Stimulated activated naive CD4-positive, alpha-beta T cell (primary cell): ENCODE results near the gene TRIAP1.

Experiments
- DNase-seq, 6 experiments: peaks; one replicate each; lab custom pipeline; 2025; lab: John Stamatoyannopoulos, UW

TRIAP1 gene

GRCh38 chr12:120429368-120429767 lies 16.8 kb downstream of the TRIAP1 start:
- DNase-seq, result no peak

- no peak for DNase-seq
These were observed 17.5 kb downstream of the TRIAP1 start for GRCh38 chr12:120428597-120429229.

DNA sequence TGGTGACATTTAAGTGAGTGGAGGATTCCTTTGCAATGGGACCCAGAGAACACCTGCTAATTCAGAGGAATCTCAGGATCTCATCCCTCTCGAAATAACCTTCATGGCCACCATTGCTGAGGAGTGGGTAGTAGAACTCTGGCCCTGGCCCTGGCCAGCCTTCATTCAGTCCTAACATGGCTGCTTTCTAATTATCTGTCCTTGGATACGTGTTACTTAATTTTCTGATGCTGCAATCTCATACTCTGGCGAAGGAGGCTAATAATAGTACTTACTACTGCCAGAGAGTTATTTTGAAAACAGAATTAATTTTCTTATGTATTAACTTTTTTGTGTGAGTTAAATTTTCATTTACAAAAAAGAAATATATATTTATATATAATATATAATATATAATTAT lies 20.4 kb downstream of the TRIAP1 start:
- no peak for DNase-seq

GRCh38 chr12:120422892-120423456 lies 23.2 kb downstream of the TRIAP1 start:
- no peak for DNase-seq

- DNase-seq, result no peak
These were observed 24.5 kb downstream of the TRIAP1 start for GRCh38 chr12:120421701-120422100.

DNA sequence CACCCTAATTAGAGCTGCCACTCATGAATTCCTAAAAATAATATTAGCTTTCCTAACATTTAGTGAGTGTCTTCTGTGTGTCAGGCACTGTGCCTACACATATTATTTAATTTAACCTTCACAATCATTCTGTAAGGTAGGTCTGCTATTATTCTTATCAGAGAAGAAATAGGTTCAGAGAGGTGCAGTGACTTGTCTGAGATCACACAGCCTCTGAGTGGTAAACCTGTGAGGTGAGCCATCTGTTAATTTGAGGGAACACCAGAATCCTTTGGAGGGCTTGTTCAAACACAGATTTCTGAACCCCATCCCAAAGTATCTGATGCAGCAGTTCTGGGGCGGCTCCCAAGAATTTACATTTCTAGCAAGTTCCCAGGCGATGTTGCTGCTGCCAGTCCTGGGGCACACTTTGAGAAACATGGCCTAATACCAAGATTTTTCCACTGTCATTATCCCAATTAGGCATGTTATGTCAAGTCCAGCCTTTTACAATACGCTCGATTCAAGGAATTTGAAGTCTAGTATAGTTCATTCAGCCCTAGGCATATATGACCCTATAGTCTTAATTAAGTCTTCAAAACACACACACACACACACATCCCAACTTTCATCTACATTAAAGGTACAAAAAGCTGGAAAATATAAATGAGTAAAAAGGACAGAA lies 28.1 kb downstream of the TRIAP1 start:
- DNase-seq, result no peak

DNA sequence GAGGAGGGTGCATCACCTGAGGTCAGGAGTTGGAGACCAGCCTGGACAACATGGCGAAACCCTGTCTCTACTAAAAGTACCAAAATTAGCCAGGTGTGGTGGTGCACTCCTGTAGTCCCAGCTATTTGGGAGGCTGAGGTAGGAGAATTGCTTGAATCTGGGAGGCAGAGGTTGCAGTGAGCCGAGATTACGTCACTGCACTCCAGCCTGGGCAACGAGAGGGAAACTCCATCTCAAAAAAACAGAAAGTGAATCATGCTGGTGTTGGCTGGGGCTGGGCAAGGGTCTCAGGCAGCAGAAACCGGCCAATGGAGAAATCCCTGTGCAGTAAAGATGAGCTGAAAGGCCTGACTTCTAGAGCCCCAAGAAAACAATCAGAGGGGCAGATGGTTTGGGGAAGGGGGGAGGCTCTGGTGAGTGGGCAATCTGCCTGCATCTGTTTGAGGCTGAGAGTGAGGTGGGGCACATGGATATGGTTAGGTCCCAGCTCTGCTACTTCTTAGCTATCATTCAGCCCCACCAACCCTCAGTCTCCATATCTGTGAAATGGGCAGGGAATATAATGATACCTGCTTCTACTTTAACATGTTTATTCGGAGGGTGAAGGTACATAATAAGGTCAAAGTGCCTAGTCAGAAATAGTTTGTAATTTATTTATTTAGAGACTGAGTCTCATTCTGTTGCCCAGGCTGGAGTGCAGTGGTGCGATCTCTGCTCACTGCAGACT lies 29.5 kb downstream of the TRIAP1 start:
- no peak for DNase-seq

- DNase-seq, result no peak
These were observed 32.1 kb downstream of the TRIAP1 start for GRCh38 chr12:120413901-120414695.

GRCh38 chr12:120412421-120412820 lies 33.8 kb downstream of the TRIAP1 start:
- DNase-seq, result no peak

DNA sequence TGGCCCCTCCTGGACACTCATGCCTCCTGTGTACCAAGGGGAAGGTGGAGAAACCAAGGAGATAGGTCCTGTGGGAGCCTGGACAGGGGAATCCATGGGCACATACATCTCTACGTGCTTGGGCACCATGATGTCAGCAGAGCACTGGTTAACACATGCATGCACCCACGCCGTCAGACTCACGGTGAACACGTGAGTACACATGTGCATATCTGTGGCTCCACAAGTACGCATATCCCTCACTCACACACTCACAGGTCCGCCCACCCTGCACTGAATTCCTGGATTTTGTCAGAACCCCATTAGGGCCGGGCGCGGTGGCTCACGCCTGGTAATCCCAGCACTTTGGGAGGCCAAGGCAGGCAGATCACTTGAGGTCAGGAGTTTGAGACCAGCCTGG lies 37.4 kb downstream of the TRIAP1 start:
- no peak for DNase-seq

- no peak for DNase-seq
These were observed 39.6 kb downstream of the TRIAP1 start for GRCh38 chr12:120406553-120406952.

DNA sequence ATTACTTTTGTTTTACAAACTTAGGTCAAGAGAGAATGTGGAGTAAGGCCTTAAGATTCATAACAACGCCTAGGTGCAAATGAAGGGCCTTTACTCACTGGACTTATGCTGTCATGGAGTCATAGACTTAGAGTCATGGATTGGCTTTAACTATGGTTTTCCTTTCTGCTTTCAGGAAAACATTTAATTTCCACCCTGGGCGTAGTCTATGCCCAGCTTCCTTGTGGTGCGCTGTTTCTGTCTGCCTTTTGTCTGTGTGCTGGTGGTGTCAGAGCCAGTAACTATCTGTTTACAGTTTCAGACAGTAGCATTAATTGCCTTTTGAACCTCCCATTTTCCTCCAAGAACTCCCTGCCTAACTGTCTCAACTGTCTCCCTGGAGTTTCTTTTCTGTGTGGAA lies 40.1 kb downstream of the TRIAP1 start:
- DNase-seq, result no peak

DNA sequence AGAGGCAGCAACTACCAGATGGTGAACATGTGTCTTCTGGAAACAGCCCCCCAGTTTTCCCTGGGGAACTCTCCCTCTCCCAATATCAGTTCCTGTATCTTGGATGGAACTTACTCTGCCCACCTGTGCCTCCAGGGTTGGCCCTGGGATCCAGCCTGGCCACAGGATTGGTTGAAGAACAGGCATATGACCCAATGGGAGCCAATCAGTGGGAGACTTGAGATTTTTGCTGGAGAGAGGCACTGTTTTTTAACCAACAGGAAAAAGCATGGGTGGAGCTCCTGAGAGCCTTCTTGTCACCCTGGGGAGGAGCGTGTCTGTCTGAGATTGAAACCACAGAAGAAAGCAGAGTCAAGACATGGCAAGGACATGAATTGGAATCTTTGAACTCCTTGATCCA lies 41.9 kb downstream of the TRIAP1 start:
- no peak for DNase-seq

GRCh38 chr12:120403869-120404268 lies 42.3 kb downstream of the TRIAP1 start:
- DNase-seq, result no peak

DNA sequence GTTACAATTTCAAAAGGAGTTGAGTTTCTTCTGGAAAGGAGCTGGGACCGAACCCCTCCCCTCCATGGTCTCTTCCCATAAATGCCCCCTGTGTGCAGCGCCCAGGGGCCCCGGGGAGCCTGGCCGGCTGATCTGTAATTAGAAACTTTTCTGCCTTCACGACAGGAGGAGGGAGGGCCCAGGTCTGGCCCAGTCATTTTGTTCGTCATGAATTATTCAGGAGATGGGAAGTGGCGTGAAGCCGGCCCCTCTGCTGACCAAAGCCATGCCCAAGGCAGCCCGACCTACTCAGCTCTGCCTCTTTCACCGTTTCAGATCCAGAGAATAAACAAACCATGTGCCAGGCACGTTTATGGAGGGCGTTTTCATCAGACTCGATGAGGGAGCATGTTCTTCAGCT lies 44.0 kb downstream of the TRIAP1 start:
- no peak for DNase-seq

- DNase-seq, result no peak
These were observed 46.7 kb downstream of the TRIAP1 start for GRCh38 chr12:120399531-120399930.

GRCh38 chr12:120397824-120398540 lies 48.2 kb downstream of the TRIAP1 start:
- DNase-seq, result no peak

GRCh38 chr12:120394483-120395367 lies 51.5 kb downstream of the TRIAP1 start:
- no peak for DNase-seq
